Head of caudate nucleus (tissue), 42 donors: ENCODE measurements around the gene LRRN3.
A peak's percentile ranks its signal among the peaks of the same experiment; 100 is the strongest.
"Not testable (repeated sequence)": the region's sequence is repeated elsewhere in the genome, so short reads cannot be mapped to it uniquely, and the experiment has no call there.

Experiments
- DNase-seq, 42 donors: peaks; one replicate each; pipeline versions ENCODE4 v3.0.0 to v3.0.0-alpha.2; 2020 to 2021; ENCODE audit warnings: mixed read lengths in 7 of 42
- intact Hi-C: fragments of 100-400 bp; cut with DNase I; formaldehyde crosslinking; loops from one replicate; pipeline ENCODE4 v1.15.0; 2022

Gene LRRN3

DNA sequence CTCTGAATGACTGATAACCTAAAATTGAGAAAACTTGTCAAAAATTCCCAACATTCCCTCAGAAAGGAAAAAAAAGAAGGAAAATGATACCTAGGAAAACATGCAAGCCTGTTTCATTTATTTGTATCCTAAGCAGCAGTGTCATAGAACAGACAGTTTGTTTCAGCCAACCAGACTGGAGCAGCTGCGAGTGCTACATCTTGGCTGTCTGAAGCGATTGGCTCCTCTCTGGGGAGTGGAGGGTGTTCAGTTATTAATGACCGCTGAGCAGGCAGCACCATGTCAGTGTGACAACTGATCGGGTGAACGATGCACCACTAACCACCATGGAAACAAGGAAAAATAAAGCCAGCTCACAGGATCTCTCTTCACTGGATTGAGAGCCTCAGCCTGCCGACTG is at the start of gene LRRN3:
Gene LRRN3, plus strand, starts transcription at position 282 of the 400 bp plus-strand sequence. CDS start 31,646 bp downstream, outside the sequence.
- DNase-seq, result peak; percentile 44 to 95 (median 80)
- intact Hi-C loops, result no loop called here

DNA sequence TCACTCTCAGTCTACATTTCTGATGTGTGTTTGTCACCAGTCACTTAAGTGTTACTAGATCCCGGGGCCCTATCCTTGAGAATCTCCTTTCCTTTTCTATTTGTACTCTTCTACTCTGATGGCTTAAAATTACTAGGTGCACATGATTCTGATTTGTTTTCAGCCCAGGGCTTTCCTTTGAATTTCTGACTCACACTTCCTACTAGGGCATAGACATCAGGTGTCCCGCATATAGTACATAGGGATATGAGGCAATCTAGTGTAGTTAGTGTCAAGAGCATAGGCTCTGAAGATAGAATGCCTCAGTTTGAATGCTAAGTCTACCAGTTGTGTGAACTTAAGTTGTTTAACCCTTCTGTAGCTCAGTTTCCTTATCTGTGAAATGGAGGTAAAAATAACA is 49.4 kb upstream of the LRRN3 start:
- DNase-seq, result no peak
- intact Hi-C loops, result no loop called here

DNA sequence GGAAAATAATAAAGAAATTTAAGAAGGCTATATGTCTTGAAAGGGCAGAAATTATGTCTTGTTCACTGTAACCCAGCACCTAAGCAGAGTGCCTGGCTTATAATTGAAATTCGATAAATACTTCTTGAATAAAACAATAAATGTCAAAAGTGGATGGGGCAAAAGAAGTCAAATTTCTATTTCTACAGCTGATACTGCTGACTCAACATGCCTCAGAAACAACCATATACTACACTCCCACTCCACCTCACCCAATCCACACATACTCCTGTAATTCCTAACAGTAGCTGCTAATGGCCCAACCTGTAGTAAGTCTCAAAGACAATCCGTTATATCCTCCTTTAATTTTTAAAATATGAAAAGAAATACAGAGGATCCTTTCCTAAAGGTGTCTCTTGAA is 48.1 kb upstream of the LRRN3 start:
- no peak for DNase-seq
- intact Hi-C loops, result no loop called here

DNA sequence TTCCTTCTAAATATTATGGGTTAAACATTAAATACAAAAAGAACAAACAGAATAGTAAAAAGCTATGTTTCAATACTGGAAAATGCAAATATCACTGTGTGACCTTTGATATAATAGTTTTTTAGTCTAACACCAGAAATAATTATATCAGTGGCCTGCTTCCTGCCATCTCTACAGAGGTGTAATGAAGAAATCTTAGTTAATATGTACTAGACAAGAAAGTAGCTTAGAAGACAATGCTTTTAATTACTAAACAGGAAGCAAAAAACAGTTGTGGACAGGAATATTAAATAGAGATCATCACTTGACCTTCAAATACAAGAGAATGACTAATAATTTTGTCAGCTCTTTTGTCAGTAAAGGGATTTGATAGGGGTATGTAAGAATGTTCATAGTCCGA is 47.4 kb upstream of the LRRN3 start:
- no peak for DNase-seq
- intact Hi-C loops, result no loop called here

DNA sequence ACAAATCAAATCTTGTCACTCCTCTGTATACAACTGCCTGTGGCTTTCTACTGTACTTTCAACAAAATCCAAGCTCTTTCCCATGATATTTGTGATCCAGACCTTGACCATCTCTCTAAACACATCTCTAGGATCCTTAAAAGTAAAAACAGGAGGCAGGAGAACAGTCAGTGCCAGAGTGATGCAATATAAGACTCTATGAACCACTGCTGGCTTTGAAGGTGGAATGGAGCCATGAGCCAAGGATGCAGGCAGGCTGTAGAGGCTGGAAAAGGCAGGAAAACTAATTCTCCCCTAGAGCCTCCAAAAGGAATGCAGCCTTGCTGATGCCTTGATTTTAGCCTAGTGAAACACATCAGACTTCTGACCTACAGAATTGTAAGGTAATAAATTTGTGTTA is 45.5 kb upstream of the LRRN3 start:
- intact Hi-C loops, result no loop called here
- DNase-seq, result no peak

DNA sequence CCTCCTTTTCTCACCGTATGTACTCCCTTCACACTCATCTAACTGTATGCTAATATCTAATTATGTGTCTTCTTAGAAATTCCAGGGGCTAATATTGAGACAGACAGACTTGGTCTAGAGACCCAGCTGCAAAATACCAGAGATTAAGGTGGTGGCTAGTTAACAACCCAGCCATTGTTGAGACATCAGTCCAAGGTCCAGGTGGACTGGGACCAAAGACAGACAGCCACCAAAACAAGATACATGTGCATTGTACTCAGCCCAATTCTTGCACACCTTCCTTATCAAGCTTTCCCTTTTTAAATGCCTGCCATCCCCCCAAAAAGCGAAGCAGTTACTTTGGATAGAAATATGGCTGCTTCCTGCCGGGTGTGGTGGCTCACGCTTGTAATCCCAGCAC is 43.3 kb upstream of the LRRN3 start:
- DNase-seq, result no peak
- intact Hi-C loops, result no loop called here

DNA sequence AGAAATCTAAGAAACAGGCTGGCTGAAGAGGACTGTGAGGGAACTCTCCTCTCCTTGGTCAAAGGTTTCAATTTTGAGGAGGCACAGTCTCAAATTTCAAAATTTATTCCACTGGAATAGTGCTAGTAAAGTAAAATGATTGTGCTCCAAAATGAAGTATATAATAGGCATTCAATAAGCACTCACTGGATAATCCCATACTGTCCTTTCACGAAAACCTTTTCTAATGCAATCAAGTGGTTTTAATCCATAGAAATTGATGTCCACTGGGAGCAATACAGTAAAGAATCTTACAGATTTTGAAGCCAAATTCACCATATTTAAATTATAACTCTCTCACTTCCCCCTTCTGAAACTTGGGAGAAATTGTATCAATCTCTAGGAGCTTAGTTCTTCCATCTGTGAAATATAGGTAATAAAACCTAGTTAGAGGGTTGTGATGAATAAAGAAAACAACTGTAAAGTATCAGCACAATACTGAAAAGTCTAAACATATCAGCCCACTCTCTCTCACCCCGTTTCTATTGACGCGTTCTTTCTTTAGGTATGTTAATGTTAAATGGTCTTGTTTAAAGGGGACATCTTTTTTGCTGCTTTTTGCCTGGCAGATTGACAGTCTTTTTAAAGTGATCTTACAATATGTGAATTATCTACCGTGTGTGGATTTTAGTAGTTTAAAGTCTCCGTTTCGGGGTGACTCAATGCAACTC is 40.8 kb upstream of the LRRN3 start:
- DNase-seq, result no peak
- intact Hi-C loops, result no loop called here

DNA sequence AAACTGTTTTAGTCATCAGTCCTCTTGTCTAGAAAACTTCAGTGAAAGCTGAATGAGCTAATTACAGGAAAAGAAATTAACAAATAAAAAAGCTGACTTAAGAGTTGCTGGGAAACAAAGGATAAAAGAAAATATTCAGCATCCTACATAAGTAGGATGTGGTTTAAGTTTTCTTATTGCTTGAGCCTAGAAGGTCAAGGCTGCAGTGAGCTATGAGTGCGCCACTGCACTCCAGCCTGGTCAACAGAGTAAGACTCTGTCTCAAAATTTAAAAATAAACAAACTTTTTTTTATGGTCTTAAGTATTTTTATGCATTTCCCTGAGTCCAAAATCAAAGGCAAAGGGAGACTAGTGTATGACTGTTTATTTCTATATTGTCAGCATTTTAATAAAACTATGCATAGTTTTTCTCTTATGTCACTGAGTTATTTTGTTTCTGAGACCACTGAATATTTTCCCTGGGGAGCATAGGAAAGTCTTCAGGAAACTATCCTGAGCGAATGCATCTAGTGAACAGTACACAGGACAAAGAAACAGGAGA is 40.0 kb upstream of the LRRN3 start:
- intact Hi-C loops, result no loop called here
- no peak for DNase-seq

DNA sequence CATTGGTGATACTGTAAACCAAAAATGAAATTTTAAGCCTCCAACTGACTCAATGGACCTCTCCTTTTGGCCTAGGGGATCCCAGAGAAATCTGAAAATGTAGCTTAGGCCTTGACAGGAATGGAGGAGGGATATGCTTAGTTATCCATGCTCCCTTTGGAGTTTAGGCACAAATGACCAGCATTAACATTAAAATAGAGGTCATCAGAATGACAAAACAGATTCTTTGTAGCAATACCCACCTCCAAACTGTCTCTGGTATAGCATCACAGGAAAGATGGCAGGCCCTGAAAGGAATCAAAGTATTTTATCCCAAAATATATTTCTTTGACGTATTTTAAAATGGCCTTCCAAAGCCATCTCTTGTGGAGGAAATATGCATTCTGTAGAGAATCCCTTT is 39.1 kb upstream of the LRRN3 start:
- intact Hi-C loops, result no loop called here
- no peak for DNase-seq

DNA sequence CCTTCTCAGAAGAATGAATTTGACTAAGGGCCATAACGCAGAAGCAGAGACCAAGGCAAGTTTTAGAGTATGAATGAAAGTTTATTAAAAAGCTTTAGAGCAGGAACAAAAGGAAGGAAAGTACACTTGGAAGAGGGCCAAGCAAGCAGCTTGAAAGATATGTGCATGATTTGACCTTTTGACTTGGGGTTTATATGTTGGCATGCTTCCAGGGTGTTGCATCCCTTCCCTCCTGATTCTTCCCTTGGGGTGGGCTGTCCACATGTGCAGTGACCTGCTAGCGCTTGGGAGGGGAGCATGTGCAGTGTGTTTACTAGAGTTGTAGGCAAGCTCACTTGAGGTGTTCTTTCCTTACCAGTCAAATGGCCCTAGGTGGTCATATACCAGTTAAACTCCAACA is 37.9 kb upstream of the LRRN3 start:
- no peak for DNase-seq
- intact Hi-C loops, result no loop called here

DNA sequence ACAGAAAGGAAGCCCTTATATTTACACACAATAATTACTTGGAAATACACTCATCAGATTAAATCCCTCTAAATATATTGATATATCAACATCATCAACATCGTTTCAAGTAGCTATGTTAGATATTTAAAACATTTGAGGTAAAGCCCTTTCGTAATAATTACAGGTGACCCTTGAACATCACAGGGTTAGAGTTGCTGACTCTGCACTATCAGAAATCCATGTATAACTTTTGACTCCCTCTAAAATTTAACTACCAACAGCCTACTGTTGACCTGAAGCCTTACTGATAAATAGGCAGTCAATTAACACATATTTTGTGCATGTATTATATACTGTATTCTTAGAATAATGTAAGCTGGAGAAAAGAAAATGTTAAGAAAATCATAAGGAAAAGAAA is 34.6 kb upstream of the LRRN3 start:
- intact Hi-C loops, result no loop called here
- DNase-seq, result no peak

DNA sequence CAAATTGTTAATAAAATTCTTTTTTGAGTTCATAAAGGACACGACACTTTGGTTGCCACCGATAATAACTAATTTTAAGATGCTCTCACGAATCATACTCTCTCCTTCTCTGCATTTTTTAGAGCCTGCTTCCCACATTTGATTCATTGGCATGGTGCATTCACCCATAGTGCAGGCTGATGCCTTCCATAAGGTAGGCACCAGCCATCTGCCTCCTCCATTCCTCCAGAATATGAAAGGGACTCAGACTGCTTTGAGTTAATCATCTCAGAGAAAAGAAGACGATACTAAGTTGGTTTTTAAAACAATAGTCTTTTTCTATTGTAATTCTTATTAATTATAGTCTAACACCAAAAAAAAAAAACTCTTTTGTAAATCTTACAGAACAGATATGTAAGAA is 33.9 kb upstream of the LRRN3 start:
- intact Hi-C loops, result no loop called here
- no peak for DNase-seq

DNA sequence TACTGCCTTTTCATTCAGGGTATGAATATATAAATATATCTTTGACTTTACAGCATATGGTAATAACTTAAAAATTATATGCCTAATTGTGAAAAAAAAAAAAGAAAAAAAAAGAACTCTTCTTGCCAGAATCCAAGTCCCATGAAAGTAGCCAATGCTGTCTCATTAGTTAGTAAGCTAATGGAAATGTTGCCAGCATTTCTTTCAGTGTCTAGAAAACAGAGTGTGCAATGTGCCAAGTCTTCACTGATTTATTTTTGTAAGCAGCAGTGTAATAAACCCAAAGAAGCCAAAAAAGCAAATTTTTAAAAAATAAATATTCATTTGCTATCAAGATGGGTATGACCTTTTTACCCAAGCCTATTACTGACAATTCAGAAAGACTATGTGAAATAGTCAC is 31.1 kb upstream of the LRRN3 start:
- DNase-seq, result no peak

DNA sequence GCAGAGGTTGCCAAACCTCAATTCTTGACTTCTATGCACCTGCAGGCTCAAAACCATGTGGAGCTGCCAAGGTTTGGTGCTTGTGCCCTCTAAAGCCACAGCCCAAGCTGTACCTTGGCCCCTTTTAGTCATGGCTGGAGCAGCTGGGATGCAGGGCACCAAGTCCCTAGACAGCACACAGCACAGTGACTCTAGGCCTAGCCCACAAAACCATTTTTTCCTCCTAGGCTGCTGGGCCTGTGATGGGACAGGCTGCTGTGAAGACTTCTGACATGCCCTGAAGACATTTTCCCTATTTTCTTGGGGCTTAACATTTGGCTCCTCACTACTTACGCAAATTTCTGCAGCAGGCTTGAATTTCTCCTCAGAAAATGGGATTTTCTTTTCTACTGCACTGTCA is 27.8 kb upstream of the LRRN3 start:
- DNase-seq, result no peak
- intact Hi-C loops, result no loop called here

More for the DNA sequence above, 31.1 kb upstream of the LRRN3 start:
- intact Hi-C loops, result no loop called here

DNA sequence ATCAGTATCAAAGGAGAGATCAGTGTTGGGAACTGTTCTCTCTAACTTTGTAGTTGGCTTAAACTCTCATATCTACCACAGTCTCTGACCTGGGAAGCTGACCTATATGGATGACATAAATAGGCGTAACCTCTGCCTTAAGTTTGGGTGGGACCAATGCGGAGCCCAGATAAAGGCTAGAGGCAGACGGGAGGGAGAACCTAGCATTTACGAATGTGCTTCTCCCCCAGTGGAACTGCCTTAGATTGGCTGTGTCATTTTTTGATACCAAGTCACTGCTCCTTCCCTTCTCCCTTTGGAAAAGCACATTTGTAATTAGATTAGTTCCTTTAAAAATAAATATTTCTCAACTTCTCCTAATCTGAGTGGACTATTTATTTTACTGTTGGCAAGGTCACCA is 23.7 kb upstream of the LRRN3 start:
- intact Hi-C loops, result no loop called here
- no peak for DNase-seq

DNA sequence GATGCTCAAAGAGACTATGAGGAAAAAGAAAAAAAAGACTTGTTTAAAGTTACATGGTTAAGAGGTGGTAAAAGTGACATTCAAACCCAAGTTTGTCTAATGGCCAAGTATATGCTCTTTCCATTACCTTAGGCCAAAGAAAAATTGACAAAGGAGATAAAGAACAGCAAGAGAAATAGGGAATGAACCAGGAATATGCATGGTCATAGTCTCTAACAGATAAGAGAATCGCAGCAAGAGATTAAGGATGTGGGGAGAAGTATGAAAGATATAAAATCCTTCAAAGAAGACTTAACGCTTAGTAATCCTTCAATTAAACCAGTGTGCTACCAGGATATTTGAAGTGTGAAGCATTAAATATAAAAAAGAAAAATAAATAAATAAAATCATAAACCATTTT is 23.2 kb upstream of the LRRN3 start:
- no peak for DNase-seq
- intact Hi-C loops, result no loop called here

DNA sequence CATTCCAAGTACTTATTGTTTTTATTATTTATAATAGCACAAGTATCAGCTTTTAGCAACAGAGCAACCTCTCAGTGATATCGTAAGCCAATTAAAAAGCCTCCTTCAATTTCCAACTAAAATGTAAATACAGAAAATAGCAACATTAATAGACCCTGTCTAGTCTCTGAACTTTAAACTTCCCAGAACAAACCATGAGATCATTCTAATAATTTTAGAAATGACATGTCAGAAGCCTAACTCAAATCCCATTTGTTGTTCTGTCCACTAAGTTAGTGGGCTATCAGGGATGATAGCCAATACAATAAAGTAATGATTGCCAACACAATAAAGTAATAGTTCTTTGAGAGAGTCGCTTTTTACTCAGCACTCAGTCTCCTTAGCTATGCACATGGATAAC is 22.3 kb upstream of the LRRN3 start:
- DNase-seq, result no peak
- intact Hi-C loops, result no loop called here

DNA sequence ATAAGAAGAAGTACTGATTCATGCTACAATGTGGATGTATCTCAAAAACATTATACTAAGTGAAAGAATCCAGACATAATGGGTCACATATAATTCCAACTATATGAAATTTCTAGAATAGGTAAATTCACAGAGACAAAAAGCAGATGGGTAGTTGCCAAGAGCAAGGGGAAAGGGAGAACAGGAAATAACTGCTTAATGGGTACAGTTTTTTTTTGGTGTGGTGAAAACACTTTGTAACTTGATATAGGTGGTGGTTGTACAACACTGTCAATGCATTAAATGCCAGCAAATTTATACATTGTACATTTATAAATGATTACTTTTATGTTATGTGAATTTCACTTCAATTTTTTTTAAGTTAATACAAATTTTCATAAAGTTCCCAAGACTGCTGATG is 19.4 kb upstream of the LRRN3 start:
- intact Hi-C loops, result no loop called here
- DNase-seq, result no peak

DNA sequence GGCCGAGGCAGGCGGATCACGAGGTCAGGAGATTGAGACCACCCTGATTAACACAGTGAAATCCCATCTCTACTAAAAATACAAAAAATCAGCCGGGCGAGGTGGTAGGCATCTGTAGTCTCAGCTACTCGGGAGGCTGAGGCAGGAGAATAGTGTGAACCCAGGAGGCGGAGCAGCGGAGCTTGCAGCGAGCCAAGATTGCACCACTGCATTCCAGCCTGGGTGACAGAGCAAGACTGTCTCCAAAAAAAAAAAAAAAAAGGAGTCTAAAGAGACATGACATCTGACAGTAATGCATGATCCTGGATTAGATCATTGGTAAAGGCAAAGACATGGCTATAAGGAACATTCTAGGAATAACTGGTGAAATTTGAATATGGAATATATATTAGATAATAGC is 18.3 kb upstream of the LRRN3 start:
- intact Hi-C loops, DNase-seq: not testable (repeated sequence)

DNA sequence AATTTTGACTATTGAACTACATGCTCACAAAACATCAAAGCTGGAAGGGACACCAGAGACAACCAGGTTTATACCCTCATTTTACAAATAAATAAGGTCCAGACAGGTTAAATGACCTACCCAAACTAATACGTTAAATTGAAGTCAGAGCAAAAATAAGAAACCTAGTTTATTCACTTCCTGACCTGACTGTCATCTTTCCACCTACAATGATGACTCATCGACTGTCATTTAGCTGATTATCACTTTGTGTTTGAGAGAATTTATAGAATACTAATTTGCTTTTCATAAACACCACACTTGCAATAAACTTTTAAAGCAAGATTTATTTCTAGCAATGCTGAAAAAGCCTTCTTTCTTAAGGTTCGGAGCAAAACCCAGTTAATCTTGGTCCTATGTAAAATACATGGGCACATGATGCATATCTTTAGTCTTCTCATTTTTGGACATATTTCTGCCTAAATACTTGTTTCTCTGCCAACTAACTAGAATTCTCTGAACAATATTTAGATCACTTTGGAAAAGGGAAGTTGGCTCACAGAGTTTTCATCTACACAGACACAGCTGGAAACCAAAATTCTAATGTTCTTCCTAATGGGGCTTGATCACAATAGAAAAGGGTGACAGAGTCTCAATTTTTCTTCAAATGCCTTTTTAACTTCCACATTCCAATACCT is 16.7 kb upstream of the LRRN3 start:
- intact Hi-C loops, result no loop called here

DNA sequence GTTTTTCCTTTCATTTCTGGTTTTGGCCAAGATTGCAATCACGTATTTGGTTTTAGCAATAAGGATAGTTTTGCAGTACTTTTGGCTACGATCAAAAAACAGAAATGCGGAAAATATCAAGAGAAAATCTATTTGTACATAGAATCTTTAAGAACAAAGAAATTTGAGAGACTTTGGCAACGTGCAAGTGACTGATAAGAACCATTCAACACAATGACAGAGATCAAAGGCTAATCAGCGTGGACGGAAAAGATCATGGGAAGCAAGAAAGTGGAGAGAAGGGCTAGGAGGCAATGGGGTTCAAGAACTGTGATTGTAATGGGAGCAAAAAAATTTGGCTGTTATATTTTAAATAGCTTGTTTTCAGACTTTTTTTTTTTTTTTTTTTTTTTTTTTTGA is 16.2 kb upstream of the LRRN3 start:
- intact Hi-C loops, result no loop called here
- no peak for DNase-seq

More for the DNA sequence above, 16.7 kb upstream of the LRRN3 start:
- DNase-seq, result no peak
